OCI-LY1 (cell line): ENCODE results near the gene TNFAIP3.
"Not testable (repeated sequence)": the region's sequence is repeated elsewhere in the genome, so short reads cannot be mapped to it uniquely, and the experiment has no call there.

Experiments
- H2AFZ ChIP-seq: fragments of 200-600 bp; sonication (generic), shearing (Covaris generic); 2 replicates; pipeline ENCODE4 v1.6.0; 2014; ENCODE audit warnings: antibody characterized with exemption, mild to moderate bottlenecking, low read length
- H3F3A ChIP-seq: fragments of 200-600 bp; sonication (generic), shearing (Covaris generic); 2 replicates; pipeline ENCODE4 v1.6.0; 2014; ENCODE audit warnings: mild to moderate bottlenecking, antibody characterized with exemption, low read length, moderate library complexity; ENCODE audit not compliant: insufficient read depth
- H3K27ac ChIP-seq: fragments of 200-600 bp; sonication (generic); 2 replicates; pipeline ENCODE4 v1.5.1; 2014; ENCODE audit warnings: low read length, mixed run types, mild to moderate bottlenecking, low read depth; ENCODE audit not compliant: poor library complexity, severe bottlenecking
- H3K27me3 ChIP-seq: fragments of 200-600 bp; sonication (generic); 2 replicates; pipeline ENCODE4 v1.6.0; 2014; ENCODE audit warnings: antibody characterized with exemption, mild to moderate bottlenecking, low read length, moderate library complexity; ENCODE audit not compliant: insufficient read depth
- H3K36me3 ChIP-seq: fragments of 200-600 bp; sonication (generic); 2 replicates; pipeline ENCODE4 v1.6.1; 2014; ENCODE audit warnings: mild to moderate bottlenecking, antibody characterized with exemption, low read length, moderate library complexity, mixed read lengths; ENCODE audit not compliant: insufficient read depth
- H3K4me1 ChIP-seq: fragments of 200-600 bp; sonication (generic); 2 replicates; pipeline ENCODE4 v1.5.1; 2014; ENCODE audit warnings: mild to moderate bottlenecking, low read length, moderate library complexity; ENCODE audit not compliant: insufficient read depth, severe bottlenecking
- H3K4me2 ChIP-seq: fragments of 200-600 bp; sonication (generic), shearing (Covaris generic); 2 replicates; pipeline ENCODE4 v1.6.1; 2014; ENCODE audit warnings: low read length
- H3K4me3 ChIP-seq: fragments of 200-600 bp; sonication (generic); 2 replicates; pipeline ENCODE4 v1.5.1; 2014; ENCODE audit warnings: low read length, low read depth, mild to moderate bottlenecking, mixed read lengths; ENCODE audit not compliant: poor library complexity, severe bottlenecking
- H3K79me2 ChIP-seq: fragments of 200-600 bp; shearing (Covaris generic); 2 replicates; pipeline ENCODE4 v1.6.1; 2016; ENCODE audit warnings: mixed run types, low read length, mixed read lengths; ENCODE audit not compliant: insufficient read depth
- H3K9ac ChIP-seq: fragments of 200-600 bp; sonication (generic), shearing (Covaris generic); 2 replicates; pipeline ENCODE4 v1.6.1; 2014; ENCODE audit warnings: mild to moderate bottlenecking, low read length, mixed read lengths
- H3K9me2 ChIP-seq: fragments of 200-600 bp; sonication (generic), shearing (Covaris generic); 2 replicates; pipeline ENCODE4 v1.6.1; 2014; ENCODE audit warnings: low read depth, mild to moderate bottlenecking, low read length, mixed read lengths
- H3K9me3 ChIP-seq: fragments of 200-600 bp; shearing (Covaris generic); 2 replicates; pipeline ENCODE4 v1.6.1; 2014; ENCODE audit warnings: low read length, mixed read lengths
- H4K20me1 ChIP-seq: fragments of 200-600 bp; sonication (generic), shearing (Covaris generic); 2 replicates; pipeline ENCODE4 v1.6.0; 2016; ENCODE audit warnings: mild to moderate bottlenecking, low read length; ENCODE audit not compliant: insufficient read depth
- CTCF ChIP-seq: fragments of 200-600 bp; sonication (generic), shearing (Covaris generic); IDR thresholded peaks from 2 replicates; pipeline ENCODE4 v1.5.1; 2017; ENCODE audit warnings: mild to moderate bottlenecking, antibody characterized with exemption, low read length, moderate library complexity, mixed read lengths
- EZH2 ChIP-seq: fragments of 200-600 bp; sonication (generic), shearing (Covaris generic); IDR thresholded peaks from 2 replicates; pipeline ENCODE4 v1.8.0; 2017; ENCODE audit warnings: borderline replicate concordance, mixed run types, mild to moderate bottlenecking, antibody characterized with exemption, low read length, moderate library complexity, mixed read lengths

Gene TNFAIP3

GRCh38 chr6:137840252-137840651 is 26.8 kb upstream of the TNFAIP3 start:
- Histone ChIP-seq H3K4me3 (no peak overlapping the region), H3K4me1 (no peaks in the 10 kb centered on the region), H2AFZ (no peak overlapping the region), H3K9me2 (no peaks in the 10 kb centered on the region), H3K36me3 (no peaks in the 10 kb centered on the region), H3K4me2 (no peak overlapping the region), H4K20me1 (no peaks in the 10 kb centered on the region), H3K9ac (no peak overlapping the region), H3K27ac (no peak overlapping the region), H3K27me3 (no peaks in the 10 kb centered on the region), H3K79me2 (no peaks in the 10 kb centered on the region), H3K9me3 (no peaks in the 10 kb centered on the region), H3F3A (no peaks in the 10 kb centered on the region)
- TF ChIP-seq EZH2 (no peak), CTCF (no peak)

- H3K4me2 ChIP-seq = no peak overlapping the region
- no peaks in the 10 kb centered on the region for H4K20me1 ChIP-seq
- H2AFZ ChIP-seq = no peak overlapping the region
- H3K9me2 ChIP-seq = no peaks in the 10 kb centered on the region
- no peaks in the 10 kb centered on the region for H3K36me3 ChIP-seq
- no peaks in the 10 kb centered on the region for H3K9me3 ChIP-seq
- no peaks in the 10 kb centered on the region for H3K79me2 ChIP-seq
- H3F3A ChIP-seq = no peaks in the 10 kb centered on the region
- no peaks in the 10 kb centered on the region for H3K4me1 ChIP-seq
- H3K9ac ChIP-seq = no peak overlapping the region
- H3K27ac ChIP-seq = no peak overlapping the region
- TF ChIP-seq CTCF = no peak
- no peak for TF ChIP-seq EZH2
- no peaks in the 10 kb centered on the region for H3K27me3 ChIP-seq
- no peak overlapping the region for H3K4me3 ChIP-seq
Measured at GRCh38 chr6:137843211-137843610, 23.8 kb upstream of the TNFAIP3 start.

DNA sequence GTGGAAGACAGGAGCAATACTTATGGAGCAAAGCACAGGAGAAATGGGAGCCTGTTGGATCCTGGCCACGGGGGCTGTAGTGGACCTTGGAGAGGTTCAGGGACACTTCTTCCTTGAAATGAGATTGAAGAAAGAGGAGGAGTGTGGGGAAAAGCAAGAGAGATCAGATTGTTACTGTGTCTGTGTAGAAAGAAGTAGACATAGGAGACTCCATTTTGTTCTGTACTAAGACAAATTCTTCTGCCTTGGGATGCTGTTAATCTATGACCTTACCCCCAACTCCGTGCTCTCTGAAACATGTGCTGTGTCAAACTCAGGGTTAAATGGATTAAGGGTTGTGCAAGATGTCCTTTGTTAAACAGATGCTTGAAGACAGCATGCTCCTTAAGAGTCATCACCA is 22.7 kb upstream of the TNFAIP3 start:
- H3K9ac ChIP-seq, H3K27me3 ChIP-seq, H4K20me1 ChIP-seq, H3K27ac ChIP-seq, H3K4me3 ChIP-seq, H3K9me2 ChIP-seq, H3K4me1 ChIP-seq, H3K9me3 ChIP-seq, H2AFZ ChIP-seq, H3K79me2 ChIP-seq, H3F3A ChIP-seq, H3K36me3 ChIP-seq, H3K4me2 ChIP-seq: not testable (repeated sequence)

GRCh38 chr6:137844773-137845172 is 22.3 kb upstream of the TNFAIP3 start:
- not testable (repeated sequence) for H3K79me2 ChIP-seq, H4K20me1 ChIP-seq, H3K9ac ChIP-seq, H3K27me3 ChIP-seq, H3K4me3 ChIP-seq, H3K27ac ChIP-seq, H3K9me3 ChIP-seq, H3F3A ChIP-seq, H3K36me3 ChIP-seq, H3K4me2 ChIP-seq, H3K4me1 ChIP-seq, H3K9me2 ChIP-seq, H2AFZ ChIP-seq
